NCI-H526 (cell line): ENCODE results near the gene MIEF1.
A peak's percentile ranks its signal among the peaks of the same experiment; 100 is the strongest.

Experiments
- DNase-seq, 2 experiments: peaks; one replicate each; lab custom pipeline; 2025; lab: John Stamatoyannopoulos, UW

MIEF1 gene

DNA sequence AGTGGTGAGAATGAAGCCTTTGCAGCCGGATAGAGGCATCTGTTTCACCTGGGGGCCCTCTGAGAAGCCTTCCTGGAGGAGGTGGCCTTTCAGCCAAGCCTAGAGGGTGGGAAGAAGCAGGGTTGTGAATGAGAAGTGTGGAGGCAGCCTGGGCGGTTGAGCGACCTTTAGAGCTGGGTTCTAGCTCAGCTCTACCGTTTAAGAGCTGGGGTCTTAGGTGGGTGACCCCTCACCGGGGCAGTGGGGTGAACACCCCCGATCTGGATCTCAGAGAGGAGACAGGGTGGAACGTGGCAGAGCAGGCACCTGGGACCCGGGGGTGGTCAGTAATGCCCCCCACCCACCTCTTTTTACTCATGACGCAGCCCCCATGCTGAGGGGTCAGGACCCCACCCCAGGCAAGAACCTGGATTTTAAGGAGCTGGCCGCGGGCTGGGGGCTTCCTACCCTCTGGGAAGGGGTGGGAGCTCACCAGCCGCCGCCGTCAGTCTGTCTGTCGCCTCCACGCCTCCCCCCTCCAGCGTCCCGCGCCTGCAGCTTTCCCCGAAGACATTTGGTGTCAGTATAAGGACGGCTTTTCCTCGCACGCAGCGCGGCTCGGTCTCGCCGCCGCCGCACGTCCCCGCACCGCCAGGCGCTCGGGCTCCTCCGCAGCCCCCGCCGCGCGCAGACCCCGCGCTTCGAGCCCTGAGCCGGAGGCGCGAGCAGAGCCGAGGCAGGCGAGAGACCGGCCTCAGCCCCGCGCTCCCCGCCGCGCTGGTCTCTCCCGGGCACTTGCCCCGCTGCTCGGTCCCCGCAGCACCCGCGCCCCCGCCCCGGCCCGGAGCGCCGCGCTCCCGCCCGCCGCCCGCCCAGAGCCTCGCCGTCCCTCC is 55.1 kb downstream of the MIEF1 start:
- peak in 1 of 2 experiments; percentile 60 for DNase-seq

DNA sequence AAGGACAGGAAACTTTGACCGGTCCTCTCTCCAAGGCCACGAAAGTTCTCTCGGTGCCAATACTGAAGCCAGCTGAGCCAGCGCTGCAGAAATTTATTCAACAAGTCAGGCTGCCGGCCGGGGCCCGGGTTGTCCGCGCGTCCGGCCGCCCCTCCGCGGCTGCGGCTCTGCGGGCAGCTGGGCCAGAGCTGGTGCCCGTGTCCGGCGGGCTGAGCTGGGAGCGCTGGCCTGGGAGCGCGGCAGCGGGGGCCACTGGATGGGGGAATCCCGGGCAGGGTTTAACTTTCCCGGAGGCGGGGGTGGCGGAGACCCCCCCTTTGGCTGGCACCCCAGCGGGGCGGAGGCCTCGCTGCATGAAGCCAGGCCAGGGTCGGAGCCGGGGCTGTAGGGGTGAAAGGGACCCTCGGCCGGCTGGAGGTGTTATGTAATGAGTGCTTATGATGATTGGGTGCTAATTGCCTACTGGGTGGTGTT is 56.2 kb downstream of the MIEF1 start:
- DNase-seq: no peak

DNA sequence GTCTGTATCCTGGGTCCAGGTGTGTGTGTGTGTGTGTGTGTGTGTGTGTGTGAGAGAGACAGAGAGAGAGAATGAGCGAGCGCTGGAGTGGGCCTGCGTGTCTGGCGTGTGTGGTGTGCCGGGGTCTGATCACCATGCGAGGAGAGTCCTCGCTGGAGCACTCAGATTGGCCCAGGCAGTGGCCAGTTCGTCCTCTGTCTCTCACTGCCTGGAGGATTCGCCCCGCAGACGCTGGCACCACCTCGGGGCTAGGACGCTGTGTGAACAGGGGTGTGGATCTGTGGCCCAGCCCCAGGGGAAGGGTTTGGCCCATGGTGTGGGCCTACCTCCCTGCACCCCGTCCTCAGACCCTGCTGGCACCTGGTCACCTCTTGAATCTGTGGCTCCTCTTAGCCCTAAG is 56.9 kb downstream of the MIEF1 start:
- DNase-seq: no peak

DNA sequence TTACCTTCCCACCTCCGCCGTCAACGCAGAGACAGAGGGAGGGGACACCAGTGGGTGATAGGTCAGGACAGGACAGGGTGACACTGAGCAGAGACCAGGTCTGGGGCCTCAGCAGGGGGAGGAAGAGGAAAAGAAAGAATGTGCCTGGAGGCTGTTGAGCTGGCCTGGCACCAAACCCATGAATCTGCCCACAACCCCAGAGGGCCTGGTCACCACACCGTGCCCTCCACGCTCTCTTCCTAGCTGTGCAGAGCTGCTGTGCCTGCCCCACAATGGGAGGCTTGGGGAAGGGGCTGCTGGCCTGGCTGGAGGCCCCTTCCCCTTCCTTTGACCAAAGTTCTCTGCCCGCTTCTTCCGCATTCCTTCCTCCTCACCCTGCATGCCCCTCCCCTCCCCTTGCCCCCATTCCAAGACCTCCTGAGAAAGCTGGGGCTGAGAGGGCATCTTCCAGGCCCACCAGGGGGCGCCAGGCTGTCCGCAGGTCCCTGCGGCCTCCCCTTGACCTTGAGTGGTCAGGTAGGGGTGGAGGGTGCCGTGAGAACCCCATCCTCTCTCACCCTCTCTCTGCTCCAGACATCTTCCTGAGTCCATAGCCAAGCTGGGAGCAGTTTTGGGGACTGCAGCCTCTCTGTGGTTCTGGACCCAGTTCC is 57.5 kb downstream of the MIEF1 start:
- peak in 1 of 2 experiments; percentile 15 for DNase-seq

DNA sequence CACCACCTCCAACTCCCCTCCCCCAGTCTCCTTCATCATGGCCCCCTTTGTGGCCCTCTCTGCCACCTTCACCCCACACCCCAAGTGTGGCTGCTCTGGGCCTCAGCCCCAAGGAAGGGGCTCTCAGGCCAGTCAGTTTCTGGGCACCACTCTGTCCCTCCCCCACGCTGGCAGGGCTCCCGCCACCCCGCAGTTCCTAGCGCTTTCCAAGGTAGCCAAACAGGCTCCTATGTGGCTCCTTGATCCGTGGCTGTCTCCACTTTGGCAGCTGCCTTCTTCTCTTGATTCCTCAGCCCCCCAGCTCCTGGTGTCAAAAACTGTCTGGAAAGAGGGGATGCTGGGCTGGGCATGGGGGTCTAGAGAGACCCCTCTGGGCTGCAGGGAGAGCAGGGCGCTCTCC is 58.0 kb downstream of the MIEF1 start:
- DNase-seq: no peak

DNA sequence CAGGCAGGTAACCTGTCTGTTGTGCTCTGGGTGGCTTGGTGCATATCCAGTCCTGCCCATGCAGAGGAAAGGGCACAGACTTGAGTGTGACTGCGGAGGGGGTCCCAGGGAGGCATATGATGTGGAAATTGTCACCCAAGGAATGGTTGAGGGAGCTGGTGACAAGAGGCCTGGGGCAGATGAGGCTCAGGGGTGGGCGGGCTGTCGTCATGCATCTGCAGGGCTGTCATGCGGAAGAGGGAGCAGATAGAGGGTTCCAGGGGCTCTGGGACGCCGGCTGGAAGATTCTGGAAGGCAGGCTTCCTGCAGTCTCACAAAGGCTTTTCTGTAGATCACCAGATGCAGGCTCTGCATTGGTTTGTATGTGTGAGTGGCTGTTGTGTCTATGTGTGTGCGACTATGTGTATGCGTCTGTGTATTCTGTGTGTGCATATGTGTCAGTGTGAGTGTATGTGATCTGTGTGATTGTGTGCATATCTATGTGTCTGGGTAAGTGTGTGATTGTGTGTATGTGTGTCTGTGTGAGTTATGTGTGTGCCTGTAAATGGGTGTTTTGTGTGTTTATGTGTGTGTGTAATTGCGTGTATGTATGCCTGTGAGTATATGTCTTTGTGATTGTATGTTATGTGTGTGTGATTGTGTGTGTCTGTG is 60.9 kb downstream of the MIEF1 start:
- DNase-seq: no peak

DNA sequence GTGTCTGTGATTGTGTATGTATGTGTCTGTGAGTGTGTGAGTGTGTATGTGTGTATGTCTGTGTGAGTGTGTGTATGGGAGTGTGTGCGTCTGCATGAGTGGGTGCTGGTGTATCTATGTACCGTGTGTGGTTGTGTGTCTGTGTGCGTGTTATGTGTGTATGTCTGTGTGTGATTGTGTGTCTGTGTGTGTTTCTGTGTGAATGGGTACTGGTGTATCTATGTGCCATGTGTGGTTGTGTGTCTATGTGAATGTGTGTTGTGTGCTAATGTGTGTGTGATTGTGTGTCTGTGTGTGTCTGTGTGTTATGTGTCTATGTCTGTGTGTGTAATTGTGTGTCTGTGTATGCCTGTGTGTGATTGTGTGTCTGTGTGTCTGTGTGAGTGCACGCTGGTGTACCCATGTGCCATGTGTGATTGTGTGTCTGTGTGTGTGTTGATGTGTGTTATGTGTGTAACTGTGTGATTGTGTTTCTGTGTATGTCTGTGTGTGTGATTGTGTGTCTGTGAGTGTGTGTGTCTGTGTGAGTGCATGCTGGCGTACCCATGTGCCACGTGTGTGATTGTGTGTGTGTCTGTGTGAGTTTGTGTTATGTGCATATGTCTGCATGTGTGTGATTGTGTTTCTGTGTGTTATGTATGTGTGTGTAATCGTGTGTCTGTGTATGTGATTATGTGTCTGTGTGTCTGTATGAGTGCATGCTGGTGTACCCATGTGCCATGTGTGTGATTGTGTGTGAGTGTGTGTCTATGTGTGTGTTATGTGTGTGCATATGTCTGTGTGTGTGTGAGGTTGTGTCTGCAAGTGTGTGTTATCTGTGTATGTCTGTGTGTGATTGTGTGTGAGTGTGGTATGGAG is 61.7 kb downstream of the MIEF1 start:
- no peak for DNase-seq

DNA sequence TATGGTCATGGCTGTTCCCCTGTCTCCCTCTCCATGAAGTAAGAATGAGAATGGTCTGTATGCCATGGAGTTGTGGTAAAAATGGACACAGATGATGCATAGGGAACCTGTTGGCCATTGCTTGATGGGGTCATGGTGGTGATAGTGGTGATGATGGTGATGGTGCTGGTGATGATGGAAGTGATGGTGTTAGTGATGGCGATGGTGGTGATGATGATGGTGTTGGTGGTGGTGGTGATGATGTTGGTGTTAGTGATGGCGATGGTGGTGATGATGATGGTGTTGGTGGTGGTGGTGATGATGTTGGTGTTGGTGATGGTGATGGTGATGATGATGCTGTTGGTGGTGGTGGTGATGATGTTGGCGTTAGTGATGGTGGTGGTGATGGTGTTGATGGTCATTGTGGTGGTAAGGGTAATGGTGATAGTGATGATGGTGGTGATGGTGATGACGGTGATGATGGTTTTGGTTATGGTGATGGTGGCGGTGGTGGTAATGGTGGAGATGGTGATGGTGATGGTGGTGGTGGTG is 63.4 kb downstream of the MIEF1 start:
- DNase-seq: no peak

DNA sequence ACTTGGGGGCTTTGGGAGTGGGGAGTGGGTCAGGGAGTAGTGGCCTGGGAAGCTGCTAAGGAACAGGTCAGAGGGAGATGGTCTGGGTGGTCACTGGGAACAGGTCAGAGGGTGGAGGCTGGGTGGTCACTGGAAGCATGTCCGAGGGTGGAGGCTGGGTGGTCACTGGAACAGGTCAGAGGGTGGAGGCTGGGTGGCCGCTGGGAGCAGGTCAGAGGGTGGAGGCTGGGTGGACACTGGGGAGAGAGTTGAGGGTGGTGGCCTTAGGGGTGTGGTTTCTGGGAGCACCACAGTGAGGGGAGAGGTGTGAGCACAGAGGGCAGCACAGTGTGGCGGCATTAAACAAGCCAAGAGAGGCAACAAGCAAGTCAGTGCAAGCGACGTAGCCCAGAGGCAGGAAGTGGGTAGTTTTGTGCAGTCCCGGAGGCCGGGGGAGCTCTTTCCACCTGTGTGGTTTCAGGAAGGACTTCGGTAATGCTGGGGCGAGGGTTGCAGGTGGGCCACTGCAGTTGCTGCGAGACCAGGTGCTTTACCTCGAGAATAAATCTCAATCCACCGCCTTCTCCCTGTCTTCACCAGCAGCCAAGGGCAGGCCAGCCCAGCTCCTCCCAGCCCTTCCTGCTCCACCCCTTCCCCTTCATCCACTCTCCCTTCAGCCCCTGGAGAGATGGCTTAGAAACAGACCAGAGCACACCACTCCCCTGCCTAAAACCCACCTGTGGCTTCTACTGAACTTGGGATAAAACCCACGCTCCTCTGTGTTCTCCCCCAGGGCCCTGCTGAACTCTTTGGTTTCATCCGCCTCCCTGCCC is 65.3 kb downstream of the MIEF1 start:
- no peak for DNase-seq
